Transverse colon (tissue), 4 donors: ENCODE results near the gene PTK7. TPM values are rescaled to one million over a fixed set of nuclear protein-coding genes. Genes with fewer than 3 reads are reported as not detected.

ENCODE experiments used
- DNase-seq: peaks from one replicate; pipeline ENCODE4 v3.0.0-alpha.2; 2019
- H3K27ac ChIP-seq, 4 donors: fragments of 200-600 bp; sonication (generic); 2 replicates each; pipeline ENCODE4 v1.5.1; 2016 to 2018; ENCODE audit warnings: inconsistent platforms in 4 of 4
- H3K27me3 ChIP-seq: fragments of 200-600 bp; sonication (generic); 2 replicates; pipeline ENCODE4 v1.5.1; 2017; ENCODE audit warnings: inconsistent platforms
- H3K36me3 ChIP-seq, 4 donors: fragments of 200-600 bp; sonication (generic); 2 replicates each; pipeline ENCODE4 v1.5.1; 2017 to 2019; ENCODE audit warnings: inconsistent platforms in 4 of 4
- H3K4me1 ChIP-seq, 4 donors: fragments of 200-600 bp; sonication (generic); 2 replicates each; pipeline ENCODE4 v1.5.1; 2017 to 2020; ENCODE audit warnings: inconsistent platforms in 4 of 4
- H3K4me3 ChIP-seq, 4 donors: fragments of 200-600 bp; sonication (generic); 1 replicate in 1 of 4; 2 replicates in 3 of 4; pipeline versions ENCODE4 v1.5.1 to v1.6.1; 2017 to 2019; ENCODE audit warnings: inconsistent platforms in 4 of 4
- H3K9me3 ChIP-seq, 2 donors: fragments of 200-600 bp; sonication (generic); 2 replicates each; pipeline ENCODE4 v1.5.1; 2017 to 2019; ENCODE audit warnings: inconsistent platforms in 2 of 2
- CTCF ChIP-seq, 5 experiments: fragments of 200-600 bp in 3 of 5; fragments of 450-650 bp in 2 of 5; sonication (generic) in 3 of 5; IDR thresholded peaks; 1 replicate in 2 of 5; 2 replicates in 3 of 5; pipeline ENCODE4 v1.5.1; 2016 to 2017; ENCODE audit warnings: antibody characterized with exemption in 5 of 5, inconsistent platforms in 3 of 5, mild to moderate bottlenecking in 2 of 5, moderate library complexity in 1 of 5
- EP300 ChIP-seq: sonication (generic); formaldehyde crosslinking; IDR thresholded peaks from one replicate; pipeline ENCODE4 v1.6.1; 2017; ENCODE audit warnings: antibody characterized with exemption, low read depth
- POLR2A ChIP-seq: fragments of 450-650 bp; IDR thresholded peaks from one replicate; pipeline ENCODE4 v1.6.1; 2016; ENCODE audit warnings: antibody characterized with exemption, mild to moderate bottlenecking, moderate library complexity
- POLR2AphosphoS5 ChIP-seq, 3 donors: sonication (generic); formaldehyde crosslinking; IDR thresholded peaks; one replicate each; pipeline ENCODE4 v1.6.1; 2016; ENCODE audit warnings: antibody characterized with exemption in 3 of 3
- WGBS, 2 donors: methylation state at CpG; one replicate each; pipeline ENCODE4 v1.1.5; 2018; ENCODE audit warnings: low coverage in 1 of 2; 5-methylcytosine and 5-hydroxymethylcytosine counted together
- in situ Hi-C, 4 donors: fragments of 200-750 bp; cut with MboI; loops; one replicate each; pipeline versions ENCODE4 v1.15.0 to v1.15.1; 2017; ENCODE audit warnings: low sequenced_read_pairs in 3 of 4, low pct_ligation_motif_present in 1 of 4, low pct_unique_long_range_greater_than_20kb in 1 of 4
- intact Hi-C: fragments of 100-400 bp; cut with DNase I; formaldehyde crosslinking; loops from one replicate; pipeline ENCODE4 v1.15.1; 2023; ENCODE audit warnings: low total_unique reads
- total RNA-seq, 4 donors: library from RNA; depleted of rRNA; stranded (reverse); fragments of >200 nt; gene quantifications; one replicate each; pipeline ENCODE4 v1.1.0, GENCODE V29; 2016

Gene PTK7
- total RNA-seq, 4 donors from 2014 or later = 2.2 to 34.6 (median 6.0) TPM

GRCh38 chr6:43060034-43060754 lies 15.9 kb upstream of the PTK7 start:
- H3K9me3 ChIP-seq = no peaks in the 10 kb centered on the region
- peak overlapping the region; percentile 51 to 81 (median 68) for H3K4me3 ChIP-seq
- peaks cover 0 to 5% (median 1%) of the 10 kb centered on the region in 4 donors for H3K36me3 ChIP-seq
- peaks cover 17 to 33% (median 29%) of the 10 kb centered on the region in 4 donors for H3K4me1 ChIP-seq
- in situ Hi-C loops (no loop called here), intact Hi-C loops (no loop called here)
- TF ChIP-seq EP300 (no peak), CTCF (IDR thresholded peaks at IDR 0.05) (no peak), POLR2AphosphoS5 (IDR thresholded peaks at IDR 0.05) (peak; percentile 64 to 95 (median 87)), POLR2A (peak; percentile 75)
- peak; percentile 88 for DNase-seq
- peak overlapping the region; percentile 89 to 95 (median 92) for H3K27ac ChIP-seq
- WGBS, 2 donors = 8% methylated on average over 15 of the region's 15 CpGs; no CpG with 5 or more reads in 1 of the 2 donors
- no peaks in the 10 kb centered on the region for H3K27me3 ChIP-seq

GRCh38 chr6:43060755-43061633 lies 15.1 kb upstream of the PTK7 start:
- H3K27me3 ChIP-seq = no peaks in the 10 kb centered on the region
- 46 to 69% methylated on average over 2 to 12 of the region's 12 CpGs for WGBS, 2 donors
- no peak for DNase-seq
- peak overlapping the region; percentile 89 to 95 (median 92) for H3K27ac ChIP-seq
- peaks cover 17 to 33% (median 29%) of the 10 kb centered on the region in 4 donors for H3K4me1 ChIP-seq
- intact Hi-C loops = no loop called here
- in situ Hi-C loops = no loop called here
- H3K4me3 ChIP-seq = peak overlapping the region in 3 of 4 donors; percentile 68 to 81 (median 68)
- H3K9me3 ChIP-seq = no peaks in the 10 kb centered on the region
- TF ChIP-seq POLR2AphosphoS5 (IDR thresholded peaks at IDR 0.05) (no peak), CTCF (IDR thresholded peaks at IDR 0.05) (no peak), POLR2A (no peak)
- peaks cover 0 to 9% (median 4%) of the 10 kb centered on the region in 4 donors for H3K36me3 ChIP-seq

GRCh38 chr6:43061861-43062260 lies 14.3 kb upstream of the PTK7 start:
- peak overlapping the region in 2 of 4 donors; percentile 68 to 81 for H3K4me3 ChIP-seq
- intact Hi-C loops (no loop called here), in situ Hi-C loops (no loop called here)
- no peak for DNase-seq
- WGBS, 2 donors = 25 to 60% methylated on average over 1 to 2 of the region's 2 CpGs
- H3K4me1 ChIP-seq = peaks cover 17 to 33% (median 29%) of the 10 kb centered on the region in 4 donors
- TF ChIP-seq EP300 (no peak), POLR2AphosphoS5 (IDR thresholded peaks at IDR 0.05) (no peak), POLR2A (no peak), CTCF (IDR thresholded peaks at IDR 0.05) (no peak)
- H3K36me3 ChIP-seq = peaks cover 0 to 17% (median 5%) of the 10 kb centered on the region in 4 donors
- H3K27ac ChIP-seq = peak overlapping the region in 2 of 4 donors; percentile 89 to 92
- no peaks in the 10 kb centered on the region for H3K27me3 ChIP-seq
- no peaks in the 10 kb centered on the region for H3K9me3 ChIP-seq

- no peaks in the 10 kb centered on the region for H3K27me3 ChIP-seq
- 87 to 93% methylated on average over 7 to 8 of the region's 12 CpGs for WGBS, 2 donors
- intact Hi-C loops = no loop called here
- no peak for DNase-seq
- no peaks in the 10 kb centered on the region for H3K9me3 ChIP-seq
- no peak overlapping the region for H3K27ac ChIP-seq
- TF ChIP-seq CTCF (IDR thresholded peaks at IDR 0.05) = no peak
- no peak for TF ChIP-seq POLR2A
- TF ChIP-seq EP300 = no peak
- no peak for TF ChIP-seq POLR2AphosphoS5 (IDR thresholded peaks at IDR 0.05)
- in situ Hi-C loops = no loop called here
- peaks cover 0 to 19% (median 5%) of the 10 kb centered on the region in 4 donors for H3K36me3 ChIP-seq
- H3K4me3 ChIP-seq = no peak overlapping the region
- H3K4me1 ChIP-seq = peaks cover 17 to 33% (median 28%) of the 10 kb centered on the region in 4 donors
Observed at GRCh38 chr6:43062818-43063217, 13.3 kb upstream of the PTK7 start.
